HG02870 (cell line): Measurements from ENCODE around the gene HSPBP1.
"Not testable (repeated sequence)": the region's sequence is repeated elsewhere in the genome, so short reads cannot be mapped to it uniquely, and the experiment has no call there.

Source experiments
- ATAC-seq: cut with Tn5 transposase; IDR thresholded peaks from one replicate; pipeline ENCODE4 v1.9.1; 2021; ENCODE audit warnings: mild to moderate bottlenecking, moderate library complexity; ENCODE audit not compliant: unreplicated experiment

Gene HSPBP1

DNA sequence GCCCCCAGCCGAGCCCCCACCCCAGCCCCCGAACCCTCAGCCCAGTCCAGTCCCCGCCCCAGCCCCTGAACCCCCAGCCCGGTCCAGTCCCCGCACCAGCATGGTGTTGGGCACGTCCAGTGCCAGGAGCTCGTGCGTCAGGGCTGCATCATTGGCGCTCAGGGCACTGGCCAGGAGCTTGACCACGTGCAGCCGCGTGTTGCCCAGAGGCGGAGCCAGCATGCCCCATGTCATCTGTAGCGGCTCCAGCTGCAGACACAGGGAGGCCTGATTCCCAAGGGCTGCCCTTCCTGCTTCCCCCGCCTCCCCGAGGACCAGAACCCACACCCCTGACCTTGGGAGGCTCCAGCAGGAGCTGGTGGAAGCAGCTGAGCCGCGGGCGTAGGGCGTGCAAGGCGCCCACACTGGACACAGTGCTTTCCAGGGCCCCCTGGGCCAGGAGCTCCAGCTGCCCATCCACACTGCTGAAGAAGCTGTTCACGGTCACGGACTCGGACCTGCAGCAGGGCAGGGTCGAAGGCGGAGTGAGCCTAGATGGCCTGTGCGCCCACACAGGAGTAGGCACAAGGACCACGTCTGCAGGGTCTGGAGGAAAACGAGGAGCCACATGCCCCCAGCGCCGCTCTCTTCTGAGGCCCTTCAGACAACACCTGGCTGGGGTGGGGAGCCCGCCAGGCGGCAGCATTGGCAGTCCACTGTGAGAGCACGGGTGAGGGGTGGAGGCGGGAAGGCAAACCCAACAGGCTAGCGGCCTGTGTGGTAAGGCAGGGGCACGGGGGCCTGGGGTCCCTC, 38.6 kb downstream of the HSPBP1 start:
- no peak for ATAC-seq

DNA sequence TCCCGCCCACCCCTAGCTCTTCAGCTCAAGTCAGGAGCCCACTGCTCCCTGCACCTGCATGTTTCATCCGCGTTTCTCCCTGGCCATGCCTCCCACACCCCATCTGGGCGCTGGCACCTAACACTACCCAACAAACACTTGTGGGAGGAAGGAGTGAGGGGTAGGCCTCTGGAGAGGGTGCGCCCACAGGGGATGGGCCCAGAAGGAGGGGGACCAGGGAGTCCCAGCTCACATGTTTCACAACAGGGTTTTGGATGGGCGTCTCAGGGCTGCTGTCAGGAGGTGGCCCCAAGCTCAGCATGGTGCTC, 39.2 kb downstream of the HSPBP1 start:
- ATAC-seq = no peak

DNA sequence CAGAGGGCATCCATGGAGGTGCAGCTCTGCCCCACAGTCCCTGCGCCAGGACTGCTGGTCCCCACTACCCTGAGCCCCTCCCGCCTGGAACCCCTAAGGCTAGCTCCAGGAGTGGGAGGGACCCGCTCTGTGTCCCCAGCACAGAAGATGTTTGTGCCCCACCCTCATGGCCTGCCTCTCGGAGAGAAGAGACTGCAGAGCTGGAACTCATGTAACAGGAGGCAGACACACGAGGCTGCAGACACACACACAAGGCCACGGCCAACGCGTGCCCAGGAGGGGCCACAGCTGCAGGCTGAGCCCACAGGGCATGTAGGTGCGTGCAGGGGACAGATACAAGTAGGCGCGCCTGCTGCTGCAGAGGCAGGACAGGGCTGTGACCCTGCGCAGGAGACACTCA, 40.9 kb downstream of the HSPBP1 start:
- no peak for ATAC-seq

DNA sequence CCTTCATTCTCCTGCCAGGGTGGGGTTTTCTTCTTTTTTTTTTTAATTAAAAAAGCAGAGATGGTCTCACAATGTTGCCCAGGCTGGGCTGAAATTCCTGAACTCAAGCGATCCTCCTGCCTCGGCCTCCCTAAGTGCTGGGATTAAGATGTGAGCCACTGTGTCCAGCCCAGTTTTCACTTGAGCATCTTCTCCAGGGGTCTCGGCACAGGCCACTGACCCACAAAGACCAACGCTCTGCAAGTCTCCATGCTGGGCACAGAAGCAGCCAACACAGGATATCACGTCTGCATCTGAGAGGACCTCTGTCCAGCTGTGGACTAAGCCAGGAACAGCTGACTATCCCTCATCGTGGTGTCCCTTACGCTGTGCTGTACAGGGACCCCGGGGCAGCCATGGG, 41.9 kb downstream of the HSPBP1 start:
- ATAC-seq = no peak

DNA sequence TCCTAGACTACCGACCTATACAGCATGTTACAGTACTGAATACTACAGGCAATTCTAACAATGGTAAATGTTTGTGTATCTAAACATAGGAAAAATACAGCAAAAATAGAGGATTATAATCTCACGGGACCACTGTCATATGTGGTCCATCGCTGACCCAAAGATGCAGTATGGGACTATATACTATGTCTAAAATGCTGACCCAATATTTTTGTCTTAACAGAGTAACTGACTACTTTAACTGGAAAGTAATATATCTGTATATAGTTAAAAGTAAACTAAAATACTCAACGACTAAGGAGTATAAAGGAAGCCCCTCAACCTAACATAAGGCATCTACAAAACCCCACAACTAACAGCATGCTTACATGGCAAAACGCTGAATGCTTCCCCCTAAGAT, 46.9 kb downstream of the HSPBP1 start:
- no peak for ATAC-seq

DNA sequence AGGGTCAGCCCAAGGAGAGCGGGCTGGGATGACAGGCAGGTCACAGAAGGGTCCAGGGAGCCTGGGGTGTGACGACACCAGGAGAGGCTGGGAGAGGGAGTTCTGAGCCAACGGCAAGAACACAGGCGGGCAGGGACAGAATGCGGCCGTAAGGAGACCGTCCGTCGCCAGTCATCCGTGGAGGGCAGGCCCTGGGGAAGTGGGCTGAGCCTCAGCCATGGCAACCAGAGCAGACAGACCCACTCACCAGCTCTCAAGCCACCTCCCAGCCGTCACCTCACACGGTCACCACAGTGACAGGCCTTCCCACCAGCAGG, 47.7 kb downstream of the HSPBP1 start:
- ATAC-seq = no peak

DNA sequence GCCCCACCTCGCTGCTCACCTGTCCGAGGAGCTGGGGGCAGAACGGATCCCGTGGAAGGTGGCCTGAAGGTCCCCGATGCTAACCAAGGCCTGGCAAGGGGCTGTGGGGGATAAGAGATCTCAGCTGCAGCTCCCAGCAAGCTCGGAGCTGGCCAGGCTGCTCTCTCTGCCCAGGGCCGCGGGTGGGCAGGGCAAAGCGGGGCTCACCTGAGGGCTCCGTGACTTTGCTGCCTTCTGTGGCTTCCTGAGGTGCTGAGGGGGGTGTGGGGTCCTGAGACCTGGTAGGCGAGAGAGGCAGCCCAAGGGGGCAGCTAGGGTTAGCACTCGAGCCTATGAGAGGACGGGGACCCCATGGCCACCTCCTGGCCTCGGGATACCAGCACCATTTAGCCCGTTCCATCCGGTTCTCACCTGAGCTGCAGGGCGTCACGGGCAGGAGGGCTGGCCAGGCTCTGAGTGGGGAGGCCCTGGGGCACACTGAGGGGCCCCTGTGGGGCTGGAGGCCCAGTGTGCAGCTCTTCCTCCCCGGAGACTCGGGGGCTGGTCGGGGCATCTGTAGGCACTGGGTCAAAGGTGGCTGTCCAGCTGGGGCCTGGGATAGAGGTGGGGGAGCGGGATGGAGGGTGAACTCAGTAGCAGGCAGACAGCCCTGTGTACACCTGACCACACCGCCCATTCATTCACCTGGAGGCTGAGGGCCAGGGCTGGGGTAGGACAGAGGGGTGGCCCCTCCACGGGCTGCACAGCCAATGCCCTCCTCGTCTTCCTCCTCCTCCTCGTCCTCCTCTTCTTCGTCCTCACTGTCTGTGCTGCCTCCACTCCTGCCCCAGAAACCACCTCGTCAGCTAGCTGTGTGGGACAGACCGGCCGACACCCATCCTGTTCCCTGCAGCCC, 48.3 kb downstream of the HSPBP1 start:
- ATAC-seq = no peak

DNA sequence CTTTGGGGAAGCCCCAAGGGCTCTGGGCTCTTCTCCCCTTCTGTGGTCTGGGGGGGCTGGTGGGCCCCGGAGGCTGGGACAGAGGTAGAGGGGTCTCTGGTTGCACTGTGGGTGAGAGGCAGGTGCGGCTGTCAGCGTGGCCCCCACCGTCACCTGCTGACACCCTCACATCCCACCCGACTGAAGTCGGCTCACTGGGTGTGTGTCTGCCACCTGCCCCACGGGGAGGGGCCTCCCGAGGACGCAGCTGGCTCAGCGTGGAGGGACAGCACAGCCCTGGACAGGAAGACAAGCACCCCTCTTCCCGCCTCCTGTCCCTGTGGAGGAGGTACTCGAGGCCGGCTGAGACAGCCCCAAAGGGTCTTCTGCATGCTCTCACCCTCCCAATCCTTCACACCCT, 49.1 kb downstream of the HSPBP1 start:
- no peak for ATAC-seq

DNA sequence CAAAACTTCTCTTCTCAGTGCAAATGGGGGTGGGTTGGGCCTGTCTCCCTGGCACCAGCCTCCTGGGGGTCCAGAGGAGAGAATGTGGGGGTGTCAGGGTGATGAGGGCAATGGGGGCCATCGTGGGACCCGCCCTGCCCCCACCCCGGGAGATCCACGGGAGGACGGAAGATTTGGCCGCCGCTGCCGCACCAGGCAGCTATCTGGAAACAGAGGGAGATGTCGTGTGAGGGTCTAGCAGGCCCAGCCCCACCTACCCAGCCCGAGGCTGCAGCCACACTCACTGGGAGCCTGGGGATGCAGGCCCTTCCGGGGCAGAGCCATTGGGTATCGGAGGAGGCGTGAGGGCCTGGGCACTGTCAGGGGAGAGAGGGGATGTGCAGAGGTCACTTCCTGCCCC, 49.6 kb downstream of the HSPBP1 start:
- ATAC-seq = no peak

DNA sequence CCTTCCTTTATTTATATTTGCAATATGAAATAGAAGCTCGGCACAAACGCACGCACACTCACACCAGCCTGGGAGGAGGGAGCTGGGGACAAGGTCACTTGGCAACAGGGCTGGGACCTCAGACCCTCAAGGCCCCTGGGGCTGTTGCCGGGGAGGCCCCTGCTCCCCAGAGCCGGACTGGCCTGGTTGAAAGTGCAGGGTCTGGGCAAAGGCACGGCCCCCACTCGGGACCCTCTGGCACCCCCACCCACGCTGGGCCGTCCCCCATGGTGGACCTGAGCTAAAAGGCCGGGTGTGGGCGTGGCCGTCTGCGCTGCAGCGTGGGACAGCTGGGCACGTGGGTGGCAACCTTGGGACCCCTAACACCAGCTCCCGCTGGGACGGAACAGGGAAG, 50.1 kb downstream of the HSPBP1 start:
- ATAC-seq = no peak

DNA sequence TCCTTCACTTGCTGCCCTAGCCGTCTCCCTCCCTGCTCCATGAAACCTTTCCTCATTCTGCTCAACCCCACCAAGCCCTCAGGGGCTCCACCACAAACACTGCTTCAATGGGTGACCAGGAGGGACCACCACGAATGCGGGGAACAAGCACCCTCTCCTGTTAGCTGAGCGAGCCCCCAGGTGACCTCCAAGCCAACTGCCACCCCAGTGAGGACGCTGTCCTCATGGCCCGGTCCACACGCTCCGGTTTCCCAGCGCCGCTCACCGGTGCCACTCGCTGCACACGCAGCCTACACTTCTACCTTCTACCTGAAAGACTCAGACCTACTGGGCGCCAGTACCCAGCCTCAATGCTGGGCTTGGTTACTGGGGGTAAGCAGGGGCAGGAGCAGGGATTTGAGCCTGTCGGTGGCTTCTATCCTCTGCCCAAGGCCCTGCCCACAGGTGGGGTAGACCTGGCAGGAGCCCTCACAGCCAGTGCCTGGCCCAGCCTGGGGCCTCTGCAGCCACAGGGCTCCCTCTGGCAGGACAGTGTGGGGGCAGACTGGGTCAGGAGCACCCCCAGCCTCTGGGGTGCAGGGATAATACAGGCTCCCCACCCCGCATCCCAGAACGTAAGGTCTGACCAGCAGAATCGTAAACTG, 50.6 kb downstream of the HSPBP1 start:
- no peak for ATAC-seq

DNA sequence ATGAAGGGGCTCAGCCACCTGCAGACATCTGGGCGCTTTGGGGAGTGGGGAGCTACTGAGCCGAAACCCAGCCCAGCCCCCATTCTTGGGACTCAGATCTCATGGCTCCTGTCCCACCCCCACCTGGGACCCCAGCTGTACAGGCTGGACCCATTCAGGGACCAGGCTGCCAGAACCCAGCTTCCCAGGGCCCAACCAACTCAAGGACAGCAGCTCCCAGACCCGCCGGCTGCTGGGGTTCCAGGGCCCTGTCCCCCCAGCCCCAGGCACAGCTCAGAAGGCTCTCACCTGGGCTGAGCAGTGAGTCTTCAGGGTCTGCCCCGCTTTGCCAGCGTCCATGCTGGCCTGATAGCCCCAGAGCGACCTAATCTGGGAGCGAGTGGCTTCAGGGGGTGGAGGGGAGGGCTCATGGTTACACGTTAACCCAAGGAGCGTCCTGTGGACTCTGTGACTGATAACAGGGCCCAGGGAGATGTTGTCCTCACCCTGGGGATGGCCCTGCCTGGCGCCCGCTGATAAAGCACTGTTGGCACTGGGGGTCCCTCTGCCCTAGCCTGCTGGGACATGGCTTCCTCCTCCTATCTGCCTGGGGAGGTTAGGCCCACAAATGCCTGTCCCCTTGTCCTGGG, 51.4 kb downstream of the HSPBP1 start, which contains the start of gene TMEM86B:
TMEM86B (minus strand) TSS at position 361 of the 629 bp plus-strand sequence; CDS start at position 339, 22 bp downstream.
- ATAC-seq = no peak

DNA sequence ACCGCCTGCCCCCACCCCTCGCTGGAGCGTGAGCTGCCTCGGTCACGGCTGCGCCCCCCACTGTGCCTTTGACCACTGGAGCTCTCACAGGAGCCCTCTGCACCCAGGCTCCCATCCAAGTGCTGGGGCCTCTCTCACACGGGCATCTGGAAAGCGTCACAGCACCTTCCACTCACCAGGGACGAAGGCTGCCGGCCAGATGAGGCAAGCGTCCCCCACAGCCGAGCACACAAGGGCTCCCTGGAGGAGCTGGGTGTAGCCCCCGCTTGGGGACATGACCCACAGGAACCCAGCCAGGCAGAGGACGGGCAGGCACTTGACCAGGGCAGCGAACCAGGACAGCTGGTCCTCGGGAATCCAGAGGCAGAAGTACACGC, 51.9 kb downstream of the HSPBP1 start:
- no peak for ATAC-seq

DNA sequence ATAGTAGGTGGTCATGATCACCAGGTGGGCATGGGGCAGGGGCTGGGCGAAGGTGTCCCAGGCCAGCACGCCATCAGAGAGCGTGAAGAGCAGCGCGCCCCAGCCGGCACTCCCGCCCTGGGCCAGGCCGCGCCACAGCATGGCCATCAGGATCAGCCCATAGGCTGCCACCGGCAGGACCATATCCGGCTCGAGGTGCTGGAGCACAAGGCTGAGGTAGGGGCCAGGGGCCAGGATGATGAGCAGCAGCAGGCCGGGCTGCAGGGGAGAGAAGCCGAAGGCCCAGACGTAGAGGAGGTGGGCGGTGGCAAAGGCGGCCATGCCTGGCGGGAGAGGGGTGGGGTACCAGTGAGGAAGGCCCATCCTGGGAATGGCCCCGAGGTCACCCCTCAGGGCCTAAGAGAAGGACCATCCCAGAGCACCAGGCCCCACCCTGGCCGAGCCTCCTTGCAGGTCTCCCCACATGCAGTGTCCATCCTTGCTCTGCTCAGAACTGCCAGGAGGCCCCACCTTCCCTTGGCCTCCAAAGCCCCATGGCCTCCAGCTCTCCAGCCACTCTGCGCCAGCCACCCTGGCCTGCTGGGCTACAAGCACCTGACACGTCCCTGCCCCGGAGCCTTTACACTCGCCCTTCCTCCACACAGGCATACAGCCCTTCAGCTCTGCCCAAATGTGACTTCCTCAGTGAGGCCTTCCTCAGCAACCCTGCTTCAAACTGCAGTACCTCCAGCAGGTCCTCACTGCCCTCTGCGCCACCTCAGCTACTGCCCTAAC, 52.5 kb downstream of the HSPBP1 start:
- no peak for ATAC-seq

DNA sequence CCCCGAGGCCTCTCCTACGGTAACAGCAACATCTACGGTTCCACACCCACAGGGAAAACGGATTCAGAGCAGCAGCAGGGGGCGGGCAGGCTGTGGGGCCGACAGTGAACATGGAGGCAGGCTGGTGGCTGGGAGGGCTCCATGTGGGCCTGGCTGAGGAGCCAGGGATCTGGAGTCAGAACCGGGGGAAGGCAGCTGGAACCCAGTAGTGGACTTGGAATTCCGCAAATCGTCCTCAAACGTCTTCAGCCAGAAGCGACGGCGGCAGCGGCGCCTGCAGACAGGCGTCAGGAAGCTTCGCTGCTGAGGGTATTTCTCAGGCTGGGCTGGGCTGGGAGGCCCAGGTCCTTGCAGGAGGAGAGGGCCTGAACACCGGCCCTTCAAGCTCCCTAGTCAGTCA, 53.1 kb downstream of the HSPBP1 start:
- no peak for ATAC-seq

DNA sequence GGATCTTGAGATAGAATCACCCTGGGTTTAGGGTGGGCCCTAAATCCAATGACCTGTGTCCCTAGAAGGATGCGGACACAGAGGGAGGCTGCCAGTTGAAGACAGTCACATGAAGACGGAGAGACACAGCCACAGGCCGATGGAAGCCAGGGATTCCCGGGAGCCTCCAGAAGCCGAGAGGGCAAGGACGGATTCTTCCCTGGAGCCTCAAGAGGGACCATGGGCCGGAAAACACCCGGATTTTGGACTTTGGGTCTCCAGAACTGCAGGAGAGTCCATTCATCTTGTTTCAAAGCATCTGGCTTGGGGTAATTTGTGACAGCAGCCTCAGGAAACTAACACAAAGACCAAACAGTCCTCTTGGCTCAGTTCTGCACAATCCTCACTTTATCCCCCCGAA, 53.6 kb downstream of the HSPBP1 start:
- ATAC-seq = no peak

DNA sequence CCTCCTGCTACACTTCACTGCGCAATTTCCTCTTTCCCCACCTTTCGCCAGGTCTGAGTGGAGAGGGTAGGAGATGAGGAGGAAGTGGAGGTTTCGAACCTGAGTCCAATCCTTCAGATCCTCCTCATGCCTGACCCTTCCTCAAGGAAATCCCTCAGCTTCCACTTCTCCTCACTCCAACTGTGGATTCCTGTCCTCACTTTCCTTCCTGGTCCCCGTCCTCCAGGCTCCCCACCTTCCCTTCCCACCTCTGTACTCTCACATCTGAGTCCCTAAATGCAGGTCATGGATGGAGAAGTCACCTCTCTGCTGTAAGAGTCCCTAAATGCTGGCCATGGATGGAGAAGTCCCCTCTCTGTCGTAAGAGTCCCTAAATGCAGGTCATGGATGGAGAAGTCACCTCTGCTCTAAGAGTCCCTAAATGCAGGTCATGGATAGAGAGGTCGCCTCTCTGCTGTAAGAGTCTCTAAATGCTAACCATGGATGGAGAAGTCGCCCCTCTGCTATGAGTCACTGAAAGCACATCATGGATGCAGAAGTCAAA, 54.4 kb downstream of the HSPBP1 start:
- no peak for ATAC-seq

DNA sequence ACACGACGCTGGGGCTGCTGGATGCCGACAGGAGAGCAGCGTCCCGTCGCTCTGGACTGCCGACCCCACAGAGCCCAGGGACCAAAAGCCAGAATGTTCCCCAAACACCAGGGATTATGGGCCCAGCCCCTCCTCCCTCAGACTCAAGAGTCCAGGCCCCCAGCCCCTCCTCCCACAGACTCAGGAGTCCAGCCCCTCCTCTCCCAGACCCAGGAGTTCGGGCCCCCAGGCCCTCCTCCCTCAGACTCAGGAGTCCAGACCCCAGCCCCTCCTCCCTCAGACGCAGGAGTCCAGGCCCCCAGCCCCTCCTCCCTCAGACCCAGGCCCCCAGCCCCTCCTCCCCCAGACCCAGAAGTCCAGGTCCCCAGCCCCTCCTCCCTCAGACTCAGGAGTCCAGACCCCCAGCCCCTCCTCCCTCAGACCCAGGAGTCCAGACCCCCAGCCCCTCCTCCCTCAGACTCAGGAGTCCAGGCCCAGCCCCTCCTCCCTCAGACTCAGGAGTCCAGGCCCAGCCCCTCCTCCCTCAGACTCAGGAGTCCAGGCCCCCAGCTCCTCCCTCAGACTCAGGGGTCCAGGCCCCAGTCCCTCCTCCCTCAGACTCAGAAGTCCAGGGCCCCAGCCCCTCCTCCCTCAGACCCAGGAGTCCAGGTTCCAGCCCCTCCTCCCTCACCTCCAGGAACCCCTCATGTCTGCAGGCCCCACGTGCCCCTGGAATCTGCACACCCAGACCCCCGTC, 55.1 kb downstream of the HSPBP1 start:
- not testable (repeated sequence) for ATAC-seq

DNA sequence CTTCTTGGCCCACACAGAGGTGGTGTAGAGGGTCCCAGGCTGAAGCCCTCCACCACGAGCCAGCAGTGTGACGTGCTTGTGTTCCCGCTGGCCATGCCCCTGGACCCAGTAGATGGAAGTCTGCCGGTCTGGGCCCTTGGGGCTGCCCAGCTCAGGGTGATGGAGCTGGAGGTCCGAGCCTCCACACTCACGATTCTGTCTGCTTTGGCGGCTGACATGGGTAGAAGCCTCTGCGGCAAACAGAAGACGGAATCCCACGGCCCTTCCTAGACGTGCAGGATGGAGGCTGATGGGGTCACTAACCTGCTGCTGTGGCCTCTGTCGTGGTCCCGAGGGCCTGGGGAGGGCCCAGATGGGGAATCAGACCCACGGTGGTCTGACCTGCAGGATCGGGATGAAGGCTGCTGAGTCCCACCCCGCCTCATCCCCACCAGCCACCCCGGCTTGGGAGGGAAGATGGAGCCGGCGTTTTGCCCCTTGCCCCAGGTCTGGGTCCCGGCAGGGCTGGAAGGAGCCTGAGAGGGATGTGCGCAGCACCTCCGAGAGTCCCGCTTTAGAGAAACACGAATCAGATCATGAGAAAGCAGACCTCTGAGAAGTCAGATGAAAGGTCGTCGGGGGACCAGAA, 55.8 kb downstream of the HSPBP1 start:
- no peak for ATAC-seq
